Measurements from ENCODE around the gene HSPA4.
A peak's percentile ranks its signal among the peaks of the same experiment; 100 is the strongest.
"Not testable (repeated sequence)": the region's sequence is repeated elsewhere in the genome, so short reads cannot be mapped to it uniquely, and the experiment has no call there.

HSPA4 gene

GRCh38 chr5:133051061-133051541 is 712 bp upstream of the HSPA4 start:
- DNase-seq, result no peak

GRCh38 chr5:133052317-133053175 is 733 bp downstream of the HSPA4 start:
- peak; percentile 29 for DNase-seq

GRCh38 chr5:133053448-133053847 is 1.6 kb downstream of the HSPA4 start:
- DNase-seq, result no peak

- no peak for DNase-seq
Measured at GRCh38 chr5:133054697-133055471, 3.1 kb downstream of the HSPA4 start.

GRCh38 chr5:133056891-133057290 is 5.1 kb downstream of the HSPA4 start:
- no peak for DNase-seq

GRCh38 chr5:133059621-133060020 is 7.8 kb downstream of the HSPA4 start:
- DNase-seq, result no peak

GRCh38 chr5:133062276-133062675 is 10.5 kb downstream of the HSPA4 start:
- DNase-seq, result no peak

- no peak for DNase-seq
Measured at GRCh38 chr5:133063965-133064364, 12.2 kb downstream of the HSPA4 start.

- no peak for DNase-seq
Measured at GRCh38 chr5:133065471-133065870, 13.7 kb downstream of the HSPA4 start.

- DNase-seq, result no peak
Measured at GRCh38 chr5:133066045-133066444, 14.2 kb downstream of the HSPA4 start.

- DNase-seq, result no peak
Measured at GRCh38 chr5:133072021-133072420, 20.2 kb downstream of the HSPA4 start.

GRCh38 chr5:133075572-133076536 is 24.0 kb downstream of the HSPA4 start:
- no peak for DNase-seq

- DNase-seq, result no peak
Measured at GRCh38 chr5:133079048-133079447, 27.2 kb downstream of the HSPA4 start.

- no peak for DNase-seq
Measured at GRCh38 chr5:133081036-133081435, 29.2 kb downstream of the HSPA4 start.

- DNase-seq, result no peak
Measured at GRCh38 chr5:133081703-133082102, 29.9 kb downstream of the HSPA4 start.

GRCh38 chr5:133082128-133082527 is 30.3 kb downstream of the HSPA4 start:
- DNase-seq, result no peak

- no peak for DNase-seq
Measured at GRCh38 chr5:133083901-133084300, 32.1 kb downstream of the HSPA4 start.

GRCh38 chr5:133085171-133085570 is 33.4 kb downstream of the HSPA4 start:
- DNase-seq, result not testable (repeated sequence)

GRCh38 chr5:133086366-133086875 is 34.6 kb downstream of the HSPA4 start:
- no peak for DNase-seq

GRCh38 chr5:133088064-133088463 is 36.3 kb downstream of the HSPA4 start:
- no peak for DNase-seq

GRCh38 chr5:133091034-133091433 is 39.2 kb downstream of the HSPA4 start:
- no peak for DNase-seq

- no peak for DNase-seq
Measured at GRCh38 chr5:133106343-133106742, 54.5 kb downstream of the HSPA4 start.

Measured in COR-L47 (cell line).